Neutrophil (primary cell): ENCODE results near the gene GH1.

ENCODE experiments used
- H3K27ac ChIP-seq: fragments of 200-600 bp; sonication (generic); 2 replicates; pipeline ENCODE4 v1.5.1; 2016; ENCODE audit warnings: mild to moderate bottlenecking, moderate library complexity
- H3K27me3 ChIP-seq: fragments of 200-600 bp; sonication (generic); 2 replicates; pipeline ENCODE4 v1.6.0; 2016; ENCODE audit warnings: mild to moderate bottlenecking
- H3K36me3 ChIP-seq: fragments of 200-600 bp; sonication (generic); 2 replicates; pipeline ENCODE4 v1.5.1; 2017
- H3K4me1 ChIP-seq, 2 experiments: fragments of 200-600 bp in 1 of 2; sonication (generic) in 1 of 2; 1 replicate in 1 of 2; 2 replicates in 1 of 2; pipeline versions ENCODE4 v1.5.1 to v1.6.1; 2013 to 2016; ENCODE audit warnings: low read depth in 1 of 2, low read length in 1 of 2, mild to moderate bottlenecking in 1 of 2, moderate library complexity in 1 of 2; ENCODE audit not compliant: control insufficient read depth in 1 of 2, insufficient read depth in 1 of 2
- H3K4me3 ChIP-seq, 2 experiments: fragments of 200-600 bp in 1 of 2; sonication (generic) in 1 of 2; 1 replicate in 1 of 2; 2 replicates in 1 of 2; pipeline ENCODE4 v1.5.1; 2013 to 2016; ENCODE audit warnings: low read depth in 1 of 2, low read length in 1 of 2, mild to moderate bottlenecking in 1 of 2, moderate library complexity in 1 of 2
- H3K9me3 ChIP-seq: fragments of 200-600 bp; sonication (generic); 2 replicates; pipeline ENCODE4 v1.5.1; 2016
- CTCF ChIP-seq: fragments of 200-600 bp; sonication (generic); IDR thresholded peaks from 2 replicates; pipeline ENCODE4 v1.5.1; 2016; ENCODE audit warnings: antibody characterized with exemption

GH1 gene

GRCh38 chr17:63939401-63939800, 20.8 kb upstream of the GH1 start:
- no peak overlapping the region for H3K4me3 ChIP-seq
- no peak overlapping the region for H3K27ac ChIP-seq
- no peaks in the 10 kb centered on the region for H3K36me3 ChIP-seq
- H3K4me1 ChIP-seq: no peaks in the 10 kb centered on the region
- no peak for TF ChIP-seq CTCF
- no peaks in the 10 kb centered on the region for H3K9me3 ChIP-seq
- no peaks in the 10 kb centered on the region for H3K27me3 ChIP-seq

GRCh38 chr17:63937920-63938319, 19.3 kb upstream of the GH1 start:
- Histone ChIP-seq H3K36me3 (no peaks in the 10 kb centered on the region), H3K27ac (no peak overlapping the region), H3K9me3 (no peaks in the 10 kb centered on the region), H3K27me3 (no peaks in the 10 kb centered on the region), H3K4me1 (no peaks in the 10 kb centered on the region), H3K4me3 (no peak overlapping the region)
- TF ChIP-seq CTCF: no peak

DNA sequence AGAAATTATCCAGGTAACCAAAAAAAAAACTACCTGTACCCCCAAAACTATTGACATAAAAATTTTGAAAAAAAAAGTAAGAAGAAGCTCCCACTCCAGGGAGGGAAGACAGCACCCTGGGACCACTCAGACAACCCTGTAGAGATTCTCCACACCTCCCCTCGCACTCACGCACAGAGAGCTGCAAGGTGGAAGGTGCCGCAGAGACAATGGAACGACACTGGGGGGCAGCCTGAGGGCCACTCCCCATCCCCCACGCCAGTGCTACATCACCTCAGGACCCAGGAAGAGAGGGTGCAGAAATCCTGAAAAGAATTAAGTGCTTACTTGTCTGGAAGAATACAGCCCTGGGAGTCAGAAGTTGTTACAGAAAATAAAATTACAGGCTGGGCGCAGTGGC, 18.7 kb upstream of the GH1 start:
- Histone ChIP-seq H3K27me3 (peaks cover 5% of the 10 kb centered on the region), H3K27ac (no peak overlapping the region), H3K36me3 (no peaks in the 10 kb centered on the region)

GRCh38 chr17:63934183-63935112, 15.8 kb upstream of the GH1 start:
- peaks cover 12% of the 10 kb centered on the region for H3K27me3 ChIP-seq
- H3K4me1 ChIP-seq: peaks cover 12 to 13% of the 10 kb centered on the region in 2 experiments
- no peak overlapping the region for H3K4me3 ChIP-seq
- H3K36me3 ChIP-seq: no peaks in the 10 kb centered on the region
- H3K9me3 ChIP-seq: no peaks in the 10 kb centered on the region
- TF ChIP-seq CTCF: no peak
- H3K27ac ChIP-seq: no peak overlapping the region

More for the DNA sequence above, 18.7 kb upstream of the GH1 start:
- no peak for TF ChIP-seq CTCF
- Histone ChIP-seq H3K4me1 (peaks cover 0 to 2% of the 10 kb centered on the region in 2 experiments), H3K9me3 (no peaks in the 10 kb centered on the region), H3K4me3 (no peak overlapping the region)

DNA sequence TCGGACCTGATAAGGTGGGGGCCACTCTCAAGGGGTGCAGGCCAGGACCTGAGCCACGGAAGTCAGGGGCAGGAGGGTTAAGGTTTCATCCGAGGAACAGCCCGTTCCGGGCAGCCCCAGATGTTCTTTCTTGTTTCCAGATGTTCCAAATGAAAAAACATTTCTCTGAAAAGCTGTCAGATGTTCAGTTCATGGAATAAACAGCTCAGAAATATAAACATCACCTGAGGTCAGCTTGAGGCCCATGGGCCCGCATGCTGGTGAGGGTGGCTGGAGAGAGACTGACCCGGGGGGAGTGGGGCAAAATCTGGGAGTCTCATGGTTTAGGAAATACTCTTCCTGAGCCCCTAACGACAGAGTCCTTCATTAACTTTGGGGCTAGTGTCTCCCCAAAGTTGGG, 15.0 kb upstream of the GH1 start:
- Histone ChIP-seq H3K36me3 (no peaks in the 10 kb centered on the region), H3K27me3 (peaks cover 12% of the 10 kb centered on the region), H3K4me1 (peaks cover 12 to 13% of the 10 kb centered on the region in 2 experiments), H3K9me3 (no peaks in the 10 kb centered on the region), H3K27ac (no peak overlapping the region), H3K4me3 (no peak overlapping the region)
- TF ChIP-seq CTCF: no peak
